OCI-LY1 (cell line): ENCODE data around the gene PCIF1.
A peak's percentile ranks its signal among the peaks of the same experiment; 100 is the strongest.

Source experiments
- H2AFZ ChIP-seq: fragments of 200-600 bp; sonication (generic), shearing (Covaris generic); 2 replicates; pipeline ENCODE4 v1.6.0; 2014; ENCODE audit warnings: antibody characterized with exemption, mild to moderate bottlenecking, low read length
- H3F3A ChIP-seq: fragments of 200-600 bp; sonication (generic), shearing (Covaris generic); 2 replicates; pipeline ENCODE4 v1.6.0; 2014; ENCODE audit warnings: mild to moderate bottlenecking, antibody characterized with exemption, low read length, moderate library complexity; ENCODE audit not compliant: insufficient read depth
- H3K27ac ChIP-seq: fragments of 200-600 bp; sonication (generic); 2 replicates; pipeline ENCODE4 v1.5.1; 2014; ENCODE audit warnings: low read length, mixed run types, mild to moderate bottlenecking, low read depth; ENCODE audit not compliant: poor library complexity, severe bottlenecking
- H3K27me3 ChIP-seq: fragments of 200-600 bp; sonication (generic); 2 replicates; pipeline ENCODE4 v1.6.0; 2014; ENCODE audit warnings: antibody characterized with exemption, mild to moderate bottlenecking, low read length, moderate library complexity; ENCODE audit not compliant: insufficient read depth
- H3K36me3 ChIP-seq: fragments of 200-600 bp; sonication (generic); 2 replicates; pipeline ENCODE4 v1.6.1; 2014; ENCODE audit warnings: mild to moderate bottlenecking, antibody characterized with exemption, low read length, moderate library complexity, mixed read lengths; ENCODE audit not compliant: insufficient read depth
- H3K4me1 ChIP-seq: fragments of 200-600 bp; sonication (generic); 2 replicates; pipeline ENCODE4 v1.5.1; 2014; ENCODE audit warnings: mild to moderate bottlenecking, low read length, moderate library complexity; ENCODE audit not compliant: insufficient read depth, severe bottlenecking
- H3K4me2 ChIP-seq: fragments of 200-600 bp; sonication (generic), shearing (Covaris generic); 2 replicates; pipeline ENCODE4 v1.6.1; 2014; ENCODE audit warnings: low read length
- H3K4me3 ChIP-seq: fragments of 200-600 bp; sonication (generic); 2 replicates; pipeline ENCODE4 v1.5.1; 2014; ENCODE audit warnings: low read length, low read depth, mild to moderate bottlenecking, mixed read lengths; ENCODE audit not compliant: poor library complexity, severe bottlenecking
- H3K79me2 ChIP-seq: fragments of 200-600 bp; shearing (Covaris generic); 2 replicates; pipeline ENCODE4 v1.6.1; 2016; ENCODE audit warnings: mixed run types, low read length, mixed read lengths; ENCODE audit not compliant: insufficient read depth
- H3K9ac ChIP-seq: fragments of 200-600 bp; sonication (generic), shearing (Covaris generic); 2 replicates; pipeline ENCODE4 v1.6.1; 2014; ENCODE audit warnings: mild to moderate bottlenecking, low read length, mixed read lengths
- H3K9me2 ChIP-seq: fragments of 200-600 bp; sonication (generic), shearing (Covaris generic); 2 replicates; pipeline ENCODE4 v1.6.1; 2014; ENCODE audit warnings: low read depth, mild to moderate bottlenecking, low read length, mixed read lengths
- H3K9me3 ChIP-seq: fragments of 200-600 bp; shearing (Covaris generic); 2 replicates; pipeline ENCODE4 v1.6.1; 2014; ENCODE audit warnings: low read length, mixed read lengths
- H4K20me1 ChIP-seq: fragments of 200-600 bp; sonication (generic), shearing (Covaris generic); 2 replicates; pipeline ENCODE4 v1.6.0; 2016; ENCODE audit warnings: mild to moderate bottlenecking, low read length; ENCODE audit not compliant: insufficient read depth
- EZH2 ChIP-seq: fragments of 200-600 bp; sonication (generic), shearing (Covaris generic); IDR thresholded peaks from 2 replicates; pipeline ENCODE4 v1.8.0; 2017; ENCODE audit warnings: borderline replicate concordance, mixed run types, mild to moderate bottlenecking, antibody characterized with exemption, low read length, moderate library complexity, mixed read lengths
- TF ChIP-seq, protein P1 (sequence below): fragments of 200-600 bp; sonication (generic), shearing (Covaris generic); IDR thresholded peaks from 2 replicates; pipeline ENCODE4 v1.5.1; 2017; ENCODE audit warnings: mild to moderate bottlenecking, antibody characterized with exemption, low read length, moderate library complexity, mixed read lengths

Gene PCIF1

DNA sequence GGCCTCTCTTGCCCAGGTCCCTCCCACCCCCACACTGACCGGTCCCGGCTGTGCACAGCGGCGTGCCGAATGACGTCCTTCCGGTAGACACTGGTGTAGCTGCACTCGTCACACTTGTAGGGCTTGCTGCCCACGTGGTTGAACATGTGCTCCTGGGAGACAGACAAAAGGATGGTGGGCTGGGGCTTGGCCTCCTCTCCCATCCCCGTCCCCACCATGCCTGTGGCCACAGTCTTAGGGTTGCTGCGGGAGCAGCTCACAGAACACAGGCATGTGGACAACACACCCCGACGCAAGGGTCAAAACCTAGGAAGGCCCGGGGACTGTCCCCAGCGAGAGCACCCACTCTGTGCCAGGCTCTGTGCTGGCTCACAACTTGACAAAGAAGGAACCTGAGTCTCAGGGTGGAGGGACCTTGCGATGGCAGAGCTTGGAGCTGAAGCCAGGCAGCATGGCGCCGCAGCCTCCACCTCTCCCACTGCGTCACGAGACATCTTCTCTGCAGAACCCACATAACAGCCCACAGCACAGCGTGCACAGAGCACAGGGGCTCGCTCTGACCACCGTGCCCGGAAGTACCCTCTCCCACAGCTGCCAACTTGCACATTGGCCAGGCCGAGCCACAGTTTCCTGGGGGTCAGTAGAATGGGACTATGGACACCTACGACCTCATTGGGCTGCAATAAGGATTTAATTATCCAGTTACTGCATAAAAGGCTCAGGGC lies 27.7 kb downstream of the PCIF1 start:
- TF ChIP-seq, protein P1, sequence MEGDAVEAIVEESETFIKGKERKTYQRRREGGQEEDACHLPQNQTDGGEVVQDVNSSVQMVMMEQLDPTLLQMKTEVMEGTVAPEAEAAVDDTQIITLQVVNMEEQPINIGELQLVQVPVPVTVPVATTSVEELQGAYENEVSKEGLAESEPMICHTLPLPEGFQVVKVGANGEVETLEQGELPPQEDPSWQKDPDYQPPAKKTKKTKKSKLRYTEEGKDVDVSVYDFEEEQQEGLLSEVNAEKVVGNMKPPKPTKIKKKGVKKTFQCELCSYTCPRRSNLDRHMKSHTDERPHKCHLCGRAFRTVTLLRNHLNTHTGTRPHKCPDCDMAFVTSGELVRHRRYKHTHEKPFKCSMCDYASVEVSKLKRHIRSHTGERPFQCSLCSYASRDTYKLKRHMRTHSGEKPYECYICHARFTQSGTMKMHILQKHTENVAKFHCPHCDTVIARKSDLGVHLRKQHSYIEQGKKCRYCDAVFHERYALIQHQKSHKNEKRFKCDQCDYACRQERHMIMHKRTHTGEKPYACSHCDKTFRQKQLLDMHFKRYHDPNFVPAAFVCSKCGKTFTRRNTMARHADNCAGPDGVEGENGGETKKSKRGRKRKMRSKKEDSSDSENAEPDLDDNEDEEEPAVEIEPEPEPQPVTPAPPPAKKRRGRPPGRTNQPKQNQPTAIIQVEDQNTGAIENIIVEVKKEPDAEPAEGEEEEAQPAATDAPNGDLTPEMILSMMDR, result no peak
- no peak for TF ChIP-seq EZH2
- no peaks in the 10 kb centered on the region for H3K4me1 ChIP-seq
- no peaks in the 10 kb centered on the region for H3F3A ChIP-seq
- H3K79me2 ChIP-seq, result no peaks in the 10 kb centered on the region
- H3K27me3 ChIP-seq, result no peaks in the 10 kb centered on the region
- H4K20me1 ChIP-seq, result no peaks in the 10 kb centered on the region
- no peak overlapping the region for H3K9ac ChIP-seq
- peaks cover 89% of the 10 kb centered on the region for H3K36me3 ChIP-seq
- H3K27ac ChIP-seq, result no peak overlapping the region
- H2AFZ ChIP-seq, result no peak overlapping the region
- H3K9me3 ChIP-seq, result no peaks in the 10 kb centered on the region
- H3K4me3 ChIP-seq, result no peak overlapping the region
- H3K9me2 ChIP-seq, result no peaks in the 10 kb centered on the region
- no peak overlapping the region for H3K4me2 ChIP-seq

DNA sequence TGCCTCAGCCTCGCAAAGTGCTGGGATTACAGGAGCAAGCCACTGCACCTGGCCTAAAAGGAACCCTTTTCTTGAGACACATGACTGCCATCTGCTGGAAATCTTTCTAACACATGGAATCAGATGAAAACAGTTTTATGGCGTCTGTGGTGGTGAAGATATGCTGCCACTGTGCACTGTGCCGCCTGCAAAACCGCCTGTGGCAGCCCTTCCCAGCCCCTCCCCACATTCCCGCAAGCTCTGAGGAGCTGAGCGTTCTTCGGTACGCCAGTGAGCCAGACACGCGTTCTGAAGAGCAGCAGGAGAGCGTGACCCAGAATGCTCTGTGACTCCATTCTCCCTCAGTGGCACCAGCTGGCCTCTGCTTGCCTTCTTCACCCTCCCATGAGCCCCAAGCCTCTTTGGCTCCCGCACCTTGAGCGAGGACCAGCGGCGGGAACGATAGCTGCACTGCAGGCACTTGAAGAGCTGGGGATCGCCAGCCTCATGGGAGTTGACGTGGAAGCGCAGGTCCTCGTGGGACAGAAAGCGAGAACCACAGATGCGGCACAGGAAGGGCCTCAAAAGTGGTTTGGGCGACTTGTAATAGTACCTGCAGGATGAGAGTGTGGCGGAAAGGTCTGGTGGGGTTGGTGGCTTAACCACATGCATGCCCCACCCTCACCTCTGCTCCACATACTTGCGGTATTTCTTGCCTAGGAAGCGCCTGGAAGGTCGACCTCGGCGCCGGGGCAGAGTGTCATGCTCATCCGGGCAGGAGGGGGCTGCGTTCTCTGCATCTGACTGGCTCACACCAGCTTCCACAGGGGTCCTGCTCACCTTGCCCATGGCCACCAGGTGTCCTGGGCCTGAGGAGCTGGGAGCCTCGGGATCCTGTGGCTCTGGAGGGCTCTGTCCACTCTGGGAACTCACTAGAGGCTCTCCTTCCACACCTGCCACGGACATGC lies 28.8 kb downstream of the PCIF1 start:
- no peak for TF ChIP-seq EZH2
- TF ChIP-seq, protein P1, result peak; percentile 25; the same call in 1 of the 2 replicates
- Histone ChIP-seq H3F3A (no peaks in the 10 kb centered on the region), H3K4me1 (no peaks in the 10 kb centered on the region), H4K20me1 (no peaks in the 10 kb centered on the region), H3K27ac (no peak overlapping the region), H2AFZ (no peak overlapping the region), H3K36me3 (peaks cover 89% of the 10 kb centered on the region), H3K9me2 (no peaks in the 10 kb centered on the region), H3K4me3 (no peak overlapping the region), H3K9me3 (no peaks in the 10 kb centered on the region), H3K27me3 (no peaks in the 10 kb centered on the region), H3K9ac (no peak overlapping the region), H3K79me2 (no peaks in the 10 kb centered on the region), H3K4me2 (no peak overlapping the region)

DNA sequence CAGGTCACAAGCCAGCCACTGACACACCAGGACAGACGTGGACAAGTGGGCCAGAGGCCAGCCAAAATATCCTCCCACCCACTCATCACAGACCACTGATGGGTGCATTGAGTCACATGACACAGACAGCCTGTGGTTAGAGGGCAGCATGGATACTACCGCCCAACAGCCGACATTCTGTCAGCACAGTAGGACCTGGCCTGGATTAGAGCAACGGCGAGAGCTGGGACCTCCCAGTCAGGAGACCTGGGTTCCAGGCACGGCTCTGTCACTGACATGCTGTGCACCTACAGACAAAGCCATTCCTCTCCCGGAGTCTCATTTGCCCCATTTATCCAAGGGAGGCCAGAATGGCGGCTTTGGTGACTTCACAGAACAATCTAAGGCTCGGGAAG lies 29.5 kb downstream of the PCIF1 start:
- H3K36me3 ChIP-seq, result peaks cover 89% of the 10 kb centered on the region
- no peak overlapping the region for H3K27ac ChIP-seq
- H3F3A ChIP-seq, result no peaks in the 10 kb centered on the region
- no peaks in the 10 kb centered on the region for H3K9me2 ChIP-seq
- TF ChIP-seq EZH2, result no peak
- TF ChIP-seq, protein P1, result no peak
- H3K27me3 ChIP-seq, result no peaks in the 10 kb centered on the region
- H3K9ac ChIP-seq, result no peak overlapping the region
- H3K4me2 ChIP-seq, result no peak overlapping the region
- H3K4me1 ChIP-seq, result no peaks in the 10 kb centered on the region
- H4K20me1 ChIP-seq, result no peaks in the 10 kb centered on the region
- H3K9me3 ChIP-seq, result no peaks in the 10 kb centered on the region
- H3K79me2 ChIP-seq, result no peaks in the 10 kb centered on the region
- H3K4me3 ChIP-seq, result no peak overlapping the region
- no peak overlapping the region for H2AFZ ChIP-seq
